Measurements from ENCODE around the gene HOXC6. TPM values are rescaled to one million over a fixed set of nuclear protein-coding genes. Genes with fewer than 3 reads are reported as not detected.

The HOXC6 gene
- total and polyA plus RNA-seq, 2 of the 13 experiments (the other 11 are each of a cell fraction or from before 2014, with no cell fraction given), result not detected

- peaks cover 4 to 87% of the 10 kb centered on the region in 2 experiments; a peak in 4 of 5 replicates for H3K27me3 ChIP-seq (ENCODE audit: control insufficient read depth in 1 of 2, insufficient read depth in 2 of 2, low read length in 2 of 2)
- no peaks in the 10 kb centered on the region for H4K20me1 ChIP-seq (ENCODE audit: insufficient read depth, low read length)
- no peak overlapping the region for H2AFZ ChIP-seq (ENCODE audit: low read length)
- TF ChIP-seq MZF1 (CRISPR knock-in tag; IDR thresholded peaks at IDR 0.05; ENCODE audit: borderline replicate concordance) (no peak), ARNTL (CRISPR knock-in tag; IDR thresholded peaks at IDR 0.05) (no peak), ZNF101 (CRISPR knock-in tag; IDR thresholded peaks at IDR 0.05; ENCODE audit: borderline replicate concordance, low read depth) (no peak)
- TF ChIP-seq, protein P1, sequence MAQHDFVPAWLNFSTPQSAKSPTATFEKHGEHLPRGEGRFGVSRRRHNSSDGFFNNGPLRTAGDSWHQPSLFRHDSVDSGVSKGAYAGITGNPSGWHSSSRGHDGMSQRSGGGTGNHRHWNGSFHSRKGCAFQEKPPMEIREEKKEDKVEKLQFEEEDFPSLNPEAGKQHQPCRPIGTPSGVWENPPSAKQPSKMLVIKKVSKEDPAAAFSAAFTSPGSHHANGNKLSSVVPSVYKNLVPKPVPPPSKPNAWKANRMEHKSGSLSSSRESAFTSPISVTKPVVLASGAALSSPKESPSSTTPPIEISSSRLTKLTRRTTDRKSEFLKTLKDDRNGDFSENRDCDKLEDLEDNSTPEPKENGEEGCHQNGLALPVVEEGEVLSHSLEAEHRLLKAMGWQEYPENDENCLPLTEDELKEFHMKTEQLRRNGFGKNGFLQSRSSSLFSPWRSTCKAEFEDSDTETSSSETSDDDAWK (CRISPR knock-in tag; IDR thresholded peaks at IDR 0.05), result no peak
- H3K4me3 ChIP-seq (replicated peaks in 1 of 3; ENCODE audit: insufficient read depth in 1 of 3, low read depth in 2 of 3, low read length in 3 of 3), result no peak overlapping the region
- CTCF ChIA-PET (ENCODE audit: low intra/inter-chr PET ratio, low total read pairs), result no interaction called here
- DNase-seq (ENCODE audit: low spot score), result no peak
- H3K4me2 ChIP-seq (ENCODE audit: low read depth, low read length), result no peak overlapping the region
- in situ Hi-C loops (cut with HindIII; ENCODE audit: extremely low pct_ligation_motif_present, low pct_unique_long_range_greater_than_20kb) (no loop called here), intact Hi-C loops (cut with micrococcal nuclease; ENCODE audit: unreplicated experiment) (no loop called here)
- no peak for FAIRE-seq
- no peaks in the 10 kb centered on the region for H3K36me3 ChIP-seq (replicated peaks in 1 of 2; ENCODE audit: control insufficient read depth in 1 of 2, insufficient read depth in 2 of 2, low read length in 2 of 2)
- no peaks in the 10 kb centered on the region for H3K9me3 ChIP-seq (ENCODE audit: low read length)
- H3K27ac ChIP-seq (ENCODE audit: extremely low read length, insufficient read depth, low read length), result no peak overlapping the region
- H3K79me2 ChIP-seq (ENCODE audit: insufficient read depth, low read length), result no peaks in the 10 kb centered on the region
- no peak overlapping the region for H3K9ac ChIP-seq (ENCODE audit: insufficient read depth, low read depth, low read length)
- no TSS peak for BruUV-seq (replicated peaks)
- H3K4me1 ChIP-seq (ENCODE audit: insufficient read depth, low read length), result no peaks in the 10 kb centered on the region
- no peak for ATAC-seq
- WGBS (ENCODE audit: low lambda C conversion rate), result 24% methylated on average over 20 of the region's 22 CpGs
- POLR2A ChIA-PET, result no interaction called here
Observed at GRCh38 chr12:54026640-54027441, 1.4 kb upstream of the HOXC6 start.

DNA sequence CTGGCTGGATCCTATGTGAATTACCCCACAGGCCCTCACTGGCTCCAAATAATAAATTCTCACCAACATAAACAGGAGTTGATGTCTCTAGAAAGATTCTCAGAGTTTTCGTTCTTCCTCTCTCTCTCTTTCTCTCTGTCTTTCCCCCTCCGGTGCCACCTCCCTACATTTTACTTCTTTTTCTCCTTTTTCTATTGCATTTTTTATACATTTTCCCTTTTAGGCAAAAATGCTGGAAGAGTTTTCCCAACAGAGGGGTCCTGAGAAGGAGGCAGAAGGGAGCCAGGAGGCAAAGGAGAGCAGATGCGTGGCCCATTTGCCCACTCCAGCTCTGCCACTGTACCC, 826 bp upstream of the HOXC6 start:
- ATAC-seq (no peak), DNase-seq (ENCODE audit: low spot score) (no peak), FAIRE-seq (no peak)
- Histone ChIP-seq H2AFZ (ENCODE audit: low read length) (no peak overlapping the region), H3K4me1 (ENCODE audit: insufficient read depth, low read length) (no peaks in the 10 kb centered on the region), H3K27me3 (ENCODE audit: control insufficient read depth in 1 of 2, insufficient read depth in 2 of 2, low read length in 2 of 2) (peaks cover 4 to 89% of the 10 kb centered on the region in 2 experiments; a peak in 4 of 5 replicates), H3K4me2 (ENCODE audit: low read depth, low read length) (no peak overlapping the region), H3K79me2 (ENCODE audit: insufficient read depth, low read length) (no peaks in the 10 kb centered on the region), H4K20me1 (ENCODE audit: insufficient read depth, low read length) (no peaks in the 10 kb centered on the region), H3K4me3 (replicated peaks in 1 of 3; ENCODE audit: insufficient read depth in 1 of 3, low read depth in 2 of 3, low read length in 3 of 3) (no peak overlapping the region), H3K27ac (ENCODE audit: extremely low read length, insufficient read depth, low read length) (no peak overlapping the region), H3K9me3 (ENCODE audit: low read length) (no peaks in the 10 kb centered on the region), H3K36me3 (replicated peaks in 1 of 2; ENCODE audit: control insufficient read depth in 1 of 2, insufficient read depth in 2 of 2, low read length in 2 of 2) (no peaks in the 10 kb centered on the region), H3K9ac (ENCODE audit: insufficient read depth, low read depth, low read length) (no peak overlapping the region)
- POLR2A ChIA-PET, result no interaction called here
- no TSS peak for BruUV-seq (replicated peaks)
- CTCF ChIA-PET (ENCODE audit: low intra/inter-chr PET ratio, low total read pairs), result no interaction called here
- intact Hi-C loops (cut with micrococcal nuclease; ENCODE audit: unreplicated experiment), result no loop called here
- TF ChIP-seq U2AF1 (optimal IDR thresholded peaks at IDR 0.05; ENCODE audit: low read depth, low read length), result no peak
- TF ChIP-seq ZSCAN30 (CRISPR knock-in tag; IDR thresholded peaks at IDR 0.05), result no peak
- TF ChIP-seq ZNF460 (CRISPR knock-in tag; IDR thresholded peaks at IDR 0.05; ENCODE audit: borderline replicate concordance), result no peak
- no peak for TF ChIP-seq ZSCAN9 (CRISPR knock-in tag; IDR thresholded peaks at IDR 0.05; ENCODE audit: borderline replicate concordance)
- TF ChIP-seq MAFK (conservative IDR thresholded peaks at IDR 0.05 in 1 of 2, IDR thresholded peaks at IDR 0.05 in 1 of 2; ENCODE audit: low read length in 2 of 2), result no peak
- in situ Hi-C loops (cut with HindIII; ENCODE audit: extremely low pct_ligation_motif_present, low pct_unique_long_range_greater_than_20kb), result no loop called here
- WGBS (ENCODE audit: low lambda C conversion rate), result 36% methylated on average over 3 of the region's 3 CpGs

Data from HepG2 (cell line).